AG09319 (cell line): ENCODE results near the gene KCNB1.

ENCODE experiments used
- DNase-seq: peaks from one replicate; pipeline ENCODE4 v3.0.0-alpha.2; 2010; ENCODE audit warnings: low read depth; ENCODE audit errors: extremely low read depth
- TF ChIP-seq, protein P1 (sequence below): IDR thresholded peaks from 2 replicates; pipeline ENCODE4 v1.5.1; 2011; ENCODE audit warnings: low read depth, mild to moderate bottlenecking, inconsistent platforms, low read length, moderate library complexity

KCNB1 gene

DNA sequence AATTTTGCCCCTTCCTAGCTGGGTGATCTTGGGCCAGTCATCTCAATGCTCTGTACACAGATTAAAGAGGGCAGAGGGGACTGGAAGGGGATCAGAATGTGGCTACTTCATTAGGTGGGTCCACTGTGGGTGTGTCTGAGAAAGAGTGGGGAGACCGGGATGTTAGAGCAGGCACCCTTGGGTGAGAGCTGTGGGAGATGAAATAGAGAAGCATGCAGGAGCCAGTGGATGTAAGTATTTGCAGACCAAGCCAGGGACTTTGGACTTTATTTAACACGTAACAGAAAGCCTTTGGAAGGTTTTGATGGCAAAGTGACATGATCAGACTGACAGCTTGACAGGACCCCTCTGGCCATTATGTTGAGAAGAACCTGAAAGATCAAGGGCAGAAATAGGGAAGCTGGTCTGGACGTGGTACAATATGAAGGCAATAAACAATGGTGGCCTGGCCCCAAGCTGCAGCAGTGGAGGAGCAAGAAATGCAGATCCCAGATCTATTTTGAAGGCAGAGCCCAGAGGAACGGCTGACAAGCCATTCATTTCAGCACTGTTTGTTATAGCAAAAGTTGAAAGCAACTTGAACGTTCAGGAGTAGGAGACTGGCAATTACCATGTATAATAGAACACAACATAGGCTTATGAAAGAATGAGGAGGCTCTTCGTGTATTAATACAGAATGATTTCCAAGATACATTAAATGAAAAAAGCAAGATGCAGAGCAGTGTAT, 122.1 kb downstream of the KCNB1 start:
- TF ChIP-seq, protein P1, sequence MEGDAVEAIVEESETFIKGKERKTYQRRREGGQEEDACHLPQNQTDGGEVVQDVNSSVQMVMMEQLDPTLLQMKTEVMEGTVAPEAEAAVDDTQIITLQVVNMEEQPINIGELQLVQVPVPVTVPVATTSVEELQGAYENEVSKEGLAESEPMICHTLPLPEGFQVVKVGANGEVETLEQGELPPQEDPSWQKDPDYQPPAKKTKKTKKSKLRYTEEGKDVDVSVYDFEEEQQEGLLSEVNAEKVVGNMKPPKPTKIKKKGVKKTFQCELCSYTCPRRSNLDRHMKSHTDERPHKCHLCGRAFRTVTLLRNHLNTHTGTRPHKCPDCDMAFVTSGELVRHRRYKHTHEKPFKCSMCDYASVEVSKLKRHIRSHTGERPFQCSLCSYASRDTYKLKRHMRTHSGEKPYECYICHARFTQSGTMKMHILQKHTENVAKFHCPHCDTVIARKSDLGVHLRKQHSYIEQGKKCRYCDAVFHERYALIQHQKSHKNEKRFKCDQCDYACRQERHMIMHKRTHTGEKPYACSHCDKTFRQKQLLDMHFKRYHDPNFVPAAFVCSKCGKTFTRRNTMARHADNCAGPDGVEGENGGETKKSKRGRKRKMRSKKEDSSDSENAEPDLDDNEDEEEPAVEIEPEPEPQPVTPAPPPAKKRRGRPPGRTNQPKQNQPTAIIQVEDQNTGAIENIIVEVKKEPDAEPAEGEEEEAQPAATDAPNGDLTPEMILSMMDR: no peak
- no peak for DNase-seq

DNA sequence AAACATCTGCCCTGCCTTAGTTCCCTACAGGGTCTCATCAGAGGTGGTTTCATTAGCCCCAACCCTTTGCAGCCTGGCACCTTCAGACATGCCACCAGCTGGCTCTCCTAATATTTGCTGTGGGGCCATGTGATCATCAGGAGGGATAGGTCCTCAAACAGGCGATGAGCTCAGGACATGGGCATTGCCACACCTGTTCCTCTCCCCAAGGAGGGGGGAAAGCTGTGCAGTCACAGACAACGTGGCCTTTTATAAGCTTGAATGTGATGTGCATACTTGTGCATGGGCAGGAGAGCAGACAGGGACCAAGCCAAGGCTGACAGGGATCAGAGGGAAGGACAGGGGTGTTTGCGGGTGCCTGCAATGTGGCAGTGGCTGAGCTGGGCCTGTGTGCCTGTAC, 125.8 kb downstream of the KCNB1 start:
- TF ChIP-seq, protein P1: no peak
- DNase-seq: no peak

DNA sequence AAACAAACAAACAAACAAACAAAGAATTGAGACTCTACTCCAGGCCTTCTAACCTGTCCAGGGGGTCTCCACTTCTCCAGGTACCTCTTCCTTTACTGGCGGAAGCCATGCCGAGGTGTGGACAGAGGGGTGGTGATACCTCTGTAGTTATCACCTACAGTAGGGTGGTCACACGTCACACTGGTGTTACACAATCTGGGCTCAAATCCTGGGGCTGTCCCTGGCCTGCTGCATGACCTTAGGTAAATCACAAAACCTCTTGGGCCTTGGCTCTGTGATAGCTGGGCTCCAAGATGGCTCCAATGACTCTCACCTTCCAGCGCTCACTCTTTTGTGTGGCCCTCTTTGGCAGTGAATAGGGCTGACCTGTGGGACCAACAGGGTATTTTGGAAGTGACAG, 127.8 kb downstream of the KCNB1 start:
- TF ChIP-seq, protein P1: no peak
- no peak for DNase-seq

- TF ChIP-seq, protein P1: no peak
- no peak for DNase-seq
Observed at GRCh38 chr20:49353348-49353747, 129.1 kb downstream of the KCNB1 start.

DNA sequence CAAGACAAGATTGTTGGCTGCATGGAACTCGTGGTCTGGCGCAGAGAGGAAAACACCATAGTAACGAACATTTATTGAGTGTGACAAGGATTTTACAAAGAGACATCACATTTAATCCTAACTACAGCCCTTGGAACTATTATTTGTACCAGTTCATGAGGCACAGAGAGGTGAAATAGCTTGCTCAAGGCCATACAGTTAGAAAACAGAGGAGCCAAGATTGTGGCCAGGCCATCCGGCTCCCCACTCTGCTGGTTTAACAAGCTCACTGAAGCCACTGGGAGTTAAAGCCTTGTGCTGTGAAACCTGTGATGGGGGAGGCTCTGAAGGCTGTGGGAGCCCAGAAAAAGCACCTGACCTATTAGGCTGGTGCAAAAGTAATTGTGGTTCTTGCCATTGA, 129.7 kb downstream of the KCNB1 start:
- DNase-seq: no peak
- TF ChIP-seq, protein P1: no peak

- TF ChIP-seq, protein P1: no peak
- no peak for DNase-seq
Observed at GRCh38 chr20:49351775-49352174, 130.7 kb downstream of the KCNB1 start.

GRCh38 chr20:49349694-49350252, 132.7 kb downstream of the KCNB1 start:
- no peak for DNase-seq
- TF ChIP-seq, protein P1: no peak
